GM12878 (cell line): ENCODE results near the gene KCNK7. TPM values are rescaled to one million over a fixed set of nuclear protein-coding genes. Genes with fewer than 3 reads are reported as not detected.

ENCODE experiments used
- BCL3 ChIP-seq: IDR thresholded peaks from 2 replicates; pipeline ENCODE4 v1.6.1; 2011; ENCODE audit warnings: borderline replicate concordance, low read depth, mild to moderate bottlenecking, moderate library complexity, low read length; ENCODE audit not compliant: insufficient read depth, poor library complexity, severe bottlenecking
- BCLAF1 ChIP-seq: fragments of 450-650 bp; IDR thresholded peaks from 2 replicates; pipeline ENCODE4 v1.6.1; 2017; ENCODE audit warnings: antibody characterized with exemption, mild to moderate bottlenecking, moderate library complexity
- CBFB ChIP-seq: IDR thresholded peaks from 2 replicates; pipeline ENCODE4 v1.6.1; 2016; ENCODE audit warnings: antibody characterized with exemption, low read depth
- CBX3 ChIP-seq: fragments of 200-600 bp; sonication (generic); IDR thresholded peaks from 2 replicates; pipeline ENCODE4 v1.6.1; 2016; ENCODE audit warnings: low read depth, borderline replicate concordance
- CREM ChIP-seq: IDR thresholded peaks from 2 replicates; pipeline ENCODE4 v1.6.1; 2014; ENCODE audit warnings: antibody characterized with exemption, low read depth
- DPF2 ChIP-seq: fragments of 450-650 bp; IDR thresholded peaks from 2 replicates; pipeline ENCODE4 v1.6.1; 2017; ENCODE audit warnings: mild to moderate bottlenecking
- E4F1 ChIP-seq: fragments of 450-650 bp; IDR thresholded peaks from 2 replicates; pipeline ENCODE4 v1.6.1; 2018; ENCODE audit warnings: borderline replicate concordance, mild to moderate bottlenecking; ENCODE audit not compliant: partially characterized antibody
- EP300 ChIP-seq, 2 experiments: fragments of 150-350 bp in 1 of 2; IDR thresholded peaks; 2 replicates each; pipeline ENCODE4 v1.6.1; 2011 to 2012; ENCODE audit warnings: low read depth in 2 of 2, low read length in 2 of 2, borderline replicate concordance in 1 of 2, improper control_type of control experiment in 1 of 2, inconsistent platforms in 1 of 2; ENCODE audit not compliant: control insufficient read depth in 1 of 2
- ESRRA ChIP-seq: IDR thresholded peaks from 2 replicates; pipeline ENCODE4 v1.6.1; 2012; ENCODE audit warnings: mild to moderate bottlenecking, low read length, improper control_type of control experiment
- FOXK2 ChIP-seq: fragments of 450-650 bp; IDR thresholded peaks from 2 replicates; pipeline ENCODE4 v1.6.1; 2017; ENCODE audit warnings: mild to moderate bottlenecking, moderate library complexity
- HDAC2 ChIP-seq: fragments of 200-600 bp; sonication (generic); IDR thresholded peaks from 2 replicates; pipeline ENCODE4 v1.6.1; 2017
- HSF1 ChIP-seq: fragments of 150-350 bp; IDR thresholded peaks from 2 replicates; pipeline ENCODE4 v1.6.1; 2014; ENCODE audit warnings: mild to moderate bottlenecking, low read depth, low read length
- IKZF1 ChIP-seq: fragments of 450-650 bp; conservative IDR thresholded peaks from 2 replicates; pipeline ENCODE4 v1.6.1; 2017; ENCODE audit warnings: antibody characterized with exemption, mild to moderate bottlenecking
- IKZF2 ChIP-seq, 2 experiments: fragments of 450-650 bp; IDR thresholded peaks; 2 replicates each; pipeline ENCODE4 v1.6.1; 2017; ENCODE audit warnings: mild to moderate bottlenecking in 2 of 2, moderate library complexity in 2 of 2
- IRF5 ChIP-seq: fragments of 450-650 bp; IDR thresholded peaks from 2 replicates; pipeline ENCODE4 v1.6.1; 2017; ENCODE audit warnings: borderline replicate concordance
- MTA3 ChIP-seq: IDR thresholded peaks from 2 replicates; pipeline ENCODE4 v1.6.1; 2012; ENCODE audit warnings: low read length, inconsistent platforms, borderline replicate concordance
- PML ChIP-seq: IDR thresholded peaks from 2 replicates; pipeline ENCODE4 v1.6.1; 2012; ENCODE audit warnings: low read length, inconsistent platforms
- POLR2A ChIP-seq: IDR thresholded peaks from 2 replicates; pipeline ENCODE4 v1.6.1; 2011; ENCODE audit warnings: low read depth, mild to moderate bottlenecking, low read length
- RCOR1 ChIP-seq: conservative IDR thresholded peaks from 2 replicates; pipeline ENCODE4 v1.6.1; 2012; ENCODE audit warnings: low read depth, low read length, improper control_type of control experiment
- SP1 ChIP-seq: IDR thresholded peaks from one replicate; pipeline ENCODE4 v1.6.1; 2011; ENCODE audit warnings: low read depth, low read length
- ZNF207 ChIP-seq: fragments of 450-650 bp; IDR thresholded peaks from 2 replicates; pipeline ENCODE4 v1.6.1; 2014; ENCODE audit warnings: antibody characterized with exemption, mild to moderate bottlenecking, borderline replicate concordance
- polyA plus RNA-seq, 11 experiments: library from polyadenylated mRNA; depleted of rRNA in 4 of 11; unstranded in 6 of 11; stranded (reverse) in 5 of 11; fragments of >200 nt; fragmentation: Nextera tagmentation in 4 of 11; fragmentation: Illumina TruSeq in 1 of 11; extraction: Ambion mirVana in 4 of 11; extraction: Trizol in 1 of 11; gene quantifications; 1 replicate in 1 of 11; 2 replicates in 10 of 11; pipeline versions ENCODE4 v1.2.1 to v1.2.3, GENCODE V29; 2011 to 2016; ENCODE audit warnings: inconsistent platforms in 2 of 11, missing spikeins in 2 of 11, low read depth in 1 of 11
- total RNA-seq, 4 experiments: library from RNA; depleted of rRNA in 3 of 4; stranded (reverse); fragments of >200 nt in 3 of 4; fragmentation: Illumina TruSeq in 1 of 4; extraction: Trizol in 1 of 4; gene quantifications; 2 replicates each; pipeline versions ENCODE4 v1.2.1 to v1.2.3, GENCODE V29; 2013 to 2021

The KCNK7 gene
- total and polyA plus RNA-seq, 10 of the 15 experiments (the other 5 are each of a cell fraction or from before 2014, with no cell fraction given), result 0.11 to 0.54 (median 0.23) TPM; not detected in 7

GRCh38 chr11:65575568-65576231 lies 19.9 kb downstream of the KCNK7 start, which contains the start of gene EHBP1L1 (continued):
- TF ChIP-seq SP1, result peak; percentile 63
- peak; percentile 76 for TF ChIP-seq POLR2A
- no peak for TF ChIP-seq ZNF207
- peak; percentile 84; the same call in 1 of the 2 replicates for TF ChIP-seq DPF2
- TF ChIP-seq MTA3, result no peak
- no peak for TF ChIP-seq BCLAF1
- 0 out of 2 replicates have a peak, but pooled peaks have one; percentile 86 for TF ChIP-seq RCOR1
- 0 out of 2 replicates have a peak, but pooled peaks have one; percentile 71 for TF ChIP-seq HDAC2
- TF ChIP-seq HSF1, result no peak
- no peak for TF ChIP-seq FOXK2
- no peak for TF ChIP-seq PML
- peak; percentile 71 for TF ChIP-seq CREM
- no peak for TF ChIP-seq CBX3
- peak; percentile 77 for TF ChIP-seq CBFB
- TF ChIP-seq ESRRA, result no peak
- no peak for TF ChIP-seq IRF5
- TF ChIP-seq BCL3, result peak; percentile 84
- TF ChIP-seq EP300 (IDR thresholded peaks at IDR 0.05; ENCODE audit: borderline replicate concordance in 1 of 2, control insufficient read depth in 1 of 2, low read depth in 2 of 2, low read length in 2 of 2), result peak in 1 of 2 experiments; percentile 52; a peak in 1 of 4 replicates
- TF ChIP-seq IKZF1, result peak; percentile 97
- no peak for TF ChIP-seq E4F1
- peak; percentile 95 to 96 for TF ChIP-seq IKZF2 (IDR thresholded peaks at IDR 0.05)
